IPS-18c (cell line): ENCODE measurements around the gene MANBA.
"Not testable (repeated sequence)": the region's sequence is repeated elsewhere in the genome, so short reads cannot be mapped to it uniquely, and the experiment has no call there.

Experiments
- H3K4me3 ChIP-seq: 2 replicates; pipeline ENCODE4 v1.7.0; 2013; ENCODE audit warnings: low read depth, mild to moderate bottlenecking, low read length, moderate library complexity; ENCODE audit not compliant: insufficient read depth
- H3K9me3 ChIP-seq: one replicate; pipeline ENCODE4 v1.6.1; 2013; ENCODE audit warnings: mild to moderate bottlenecking, low read length, moderate library complexity; ENCODE audit not compliant: control insufficient read depth, insufficient read depth

Gene MANBA

GRCh38 chr4:102778720-102779119 is 18.0 kb upstream of the MANBA start:
- Histone ChIP-seq H3K9me3 (no peaks in the 10 kb centered on the region), H3K4me3 (no peak overlapping the region)

- Histone ChIP-seq H3K9me3 (no peaks in the 10 kb centered on the region), H3K4me3 (no peak overlapping the region)
Observed at GRCh38 chr4:102775805-102776204, 15.0 kb upstream of the MANBA start.

GRCh38 chr4:102774254-102774653 is 13.5 kb upstream of the MANBA start:
- Histone ChIP-seq H3K4me3 (no peak overlapping the region), H3K9me3 (no peaks in the 10 kb centered on the region)

- Histone ChIP-seq H3K4me3 (no peak overlapping the region), H3K9me3 (no peaks in the 10 kb centered on the region)
Observed at GRCh38 chr4:102772738-102773340, 12.1 kb upstream of the MANBA start.

- Histone ChIP-seq H3K9me3 (no peaks in the 10 kb centered on the region), H3K4me3 (no peak overlapping the region)
Observed at GRCh38 chr4:102764901-102765300, 4.1 kb upstream of the MANBA start.

- no peaks in the 10 kb centered on the region for H3K9me3 ChIP-seq
- H3K4me3 ChIP-seq = peak overlapping the region; percentile 72; the same call in 1 of the 2 replicates
Observed at GRCh38 chr4:102761906-102762305, 1.1 kb upstream of the MANBA start.

- Histone ChIP-seq H3K4me3 (peak overlapping the region; percentile 72), H3K9me3 (no peaks in the 10 kb centered on the region)
Observed at GRCh38 chr4:102761296-102761701, 531 bp upstream of the MANBA start.

- Histone ChIP-seq H3K9me3 (no peaks in the 10 kb centered on the region), H3K4me3 (peak overlapping the region; percentile 72)
Observed at GRCh38 chr4:102759831-102760644, 730 bp downstream of the MANBA start.

GRCh38 chr4:102758241-102759160 is 2.3 kb downstream of the MANBA start:
- Histone ChIP-seq H3K9me3 (no peaks in the 10 kb centered on the region), H3K4me3 (no peak overlapping the region)

GRCh38 chr4:102757681-102758080 is 3.1 kb downstream of the MANBA start:
- H3K9me3 ChIP-seq = no peaks in the 10 kb centered on the region
- no peak overlapping the region for H3K4me3 ChIP-seq

- no peaks in the 10 kb centered on the region for H3K9me3 ChIP-seq
- H3K4me3 ChIP-seq = no peak overlapping the region
Observed at GRCh38 chr4:102754044-102754443, 6.7 kb downstream of the MANBA start.

- no peaks in the 10 kb centered on the region for H3K9me3 ChIP-seq
- no peak overlapping the region for H3K4me3 ChIP-seq
Observed at GRCh38 chr4:102751941-102752340, 8.8 kb downstream of the MANBA start.

GRCh38 chr4:102743352-102743751 is 17.4 kb downstream of the MANBA start:
- H3K4me3 ChIP-seq, H3K9me3 ChIP-seq: not testable (repeated sequence)

- not testable (repeated sequence) for H3K9me3 ChIP-seq, H3K4me3 ChIP-seq
Observed at GRCh38 chr4:102738802-102739201, 22.0 kb downstream of the MANBA start.

GRCh38 chr4:102736636-102737549 is 23.9 kb downstream of the MANBA start:
- H3K9me3 ChIP-seq = no peaks in the 10 kb centered on the region
- H3K4me3 ChIP-seq = no peak overlapping the region

- Histone ChIP-seq H3K4me3 (no peak overlapping the region), H3K9me3 (no peaks in the 10 kb centered on the region)
Observed at GRCh38 chr4:102735582-102735981, 25.2 kb downstream of the MANBA start.
